Measurements from ENCODE around the gene SLC35E4.

DNA sequence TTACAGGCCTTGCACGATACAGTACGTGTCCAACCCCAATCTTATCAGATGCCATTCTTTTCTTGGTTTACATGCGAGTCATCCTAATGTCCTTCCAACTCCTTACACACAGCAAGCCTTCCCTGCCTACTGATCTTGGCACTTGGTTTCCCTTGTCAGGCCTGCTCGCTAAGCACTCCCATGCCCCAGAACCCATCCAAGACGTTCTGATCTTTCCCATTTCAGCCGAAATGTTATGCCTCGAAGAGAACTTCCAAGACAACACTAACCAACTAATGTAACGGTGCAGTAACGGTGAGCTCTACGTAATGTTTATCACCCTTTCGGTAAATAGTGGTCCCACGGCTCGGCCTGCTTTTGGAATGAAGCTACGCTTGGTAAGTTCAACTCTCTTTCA is 44.4 kb upstream of the SLC35E4 start:
- TF ChIP-seq EZH2 (IDR thresholded peaks at IDR 0.05; ENCODE audit: insufficient read depth, poor library complexity, severe bottlenecking) (no peak), EZH2phosphoT487 (IDR thresholded peaks at IDR 0.05; ENCODE audit: insufficient read depth, low read depth) (no peak)
